ENCODE results near the gene HSPB8. TPM values are rescaled to one million over a fixed set of nuclear protein-coding genes. Genes with fewer than 3 reads are reported as not detected.

HSPB8 gene
- total and polyA plus RNA-seq, 4 donors, result 0.56 to 1.8 (median 1.1) TPM

- Histone ChIP-seq H3K36me3 (ENCODE audit: control insufficient read depth in 4 of 4, insufficient read depth in 3 of 4, low read depth in 1 of 4, low read length in 3 of 4) (no peaks in the 10 kb centered on the region), H3K9ac (ENCODE audit: low read depth in 1 of 2, low read length in 2 of 2) (no peak overlapping the region), H3K27me3 (ENCODE audit: control insufficient read depth in 4 of 4, insufficient read depth in 4 of 4, low read length in 3 of 4) (peaks cover 0 to 2% (median 0%) of the 10 kb centered on the region in 4 donors), H3K4me3 (ENCODE audit: low read depth in 1 of 3, low read length in 3 of 3) (no peak overlapping the region), H3K9me3 (ENCODE audit: control insufficient read depth in 4 of 4, low read length in 3 of 4) (no peaks in the 10 kb centered on the region), H3K4me1 (ENCODE audit: control insufficient read depth in 4 of 4, insufficient read depth in 4 of 4, low read length in 3 of 4) (peaks cover 0 to 8% (median 2%) of the 10 kb centered on the region in 4 donors), H3K27ac (ENCODE audit: low read depth in 1 of 2, low read length in 2 of 2) (no peak overlapping the region)
- WGBS, result 75% methylated on average over 9 of the region's 9 CpGs
- TF ChIP-seq RXRA (IDR thresholded peaks at IDR 0.05) (no peak), GABPA (IDR thresholded peaks at IDR 0.05 in 1 of 2, conservative IDR thresholded peaks at IDR 0.05 in 1 of 2) (no peak), RAD21 (IDR thresholded peaks at IDR 0.05) (no peak), EGR1 (IDR thresholded peaks at IDR 0.05; ENCODE audit: low read depth in 2 of 2) (no peak), JUND (IDR thresholded peaks at IDR 0.05) (no peak), HNF4A (conservative IDR thresholded peaks at IDR 0.05) (no peak), YY1 (IDR thresholded peaks at IDR 0.05) (no peak), ATF3 (IDR thresholded peaks at IDR 0.05) (no peak), FOXA1 (IDR thresholded peaks at IDR 0.05) (no peak), CTCF (IDR thresholded peaks at IDR 0.05; ENCODE audit: low read depth, low read length, missing input control) (no peak), NR2F2 (IDR thresholded peaks at IDR 0.05) (no peak), MAX (IDR thresholded peaks at IDR 0.05) (no peak), SP1 (IDR thresholded peaks at IDR 0.05) (no peak), FOXA2 (IDR thresholded peaks at IDR 0.05) (no peak), TAF1 (conservative IDR thresholded peaks at IDR 0.05) (no peak), REST (IDR thresholded peaks at IDR 0.05) (no peak), HNF4G (IDR thresholded peaks at IDR 0.05) (no peak), ZBTB33 (IDR thresholded peaks at IDR 0.05) (no peak)
- DNase-seq (ENCODE audit: low spot score), result no peak
These were observed 62.9 kb downstream of the HSPB8 start for GRCh38 chr12:119241580-119242169.

Other genes with a start within 250 kb of the HSPB8 start
- gene SRRM4, start 197.4 kb upstream of the HSPB8 start, total RNA-seq, result not detected
- gene SRRM4, start 197.4 kb upstream of the HSPB8 start, polyA plus RNA-seq, result not detected
- not detected for gene CCDC60, start 155.8 kb downstream of the HSPB8 start, total RNA-seq
- gene CCDC60, start 155.8 kb downstream of the HSPB8 start, polyA plus RNA-seq, result not detected

Data from liver (tissue), 9 donors.